WTC11 (cell line): Measurements from ENCODE around the gene KHK. TPM values are rescaled to one million over a fixed set of nuclear protein-coding genes. Genes with fewer than 3 reads are reported as not detected.

Source experiments
- CTCF ChIP-seq: fragments of 200-600 bp; IDR thresholded peaks from 2 replicates; pipeline ENCODE4 v1.8.0; 2022; ENCODE audit warnings: antibody characterized with exemption
- ERG ChIP-seq: fragments of 250-450 bp; sonication (Bioruptor Pico); IDR thresholded peaks from 2 replicates; pipeline ENCODE4 v1.8.0; 2021; ENCODE audit warnings: mild to moderate bottlenecking
- FOXK1 ChIP-seq: sonication (generic); formaldehyde crosslinking; IDR thresholded peaks from 2 replicates; pipeline ENCODE4 v1.8.0; 2022; ENCODE audit warnings: mild to moderate bottlenecking, moderate library complexity, missing genetic modification reagents
- FOXP1 ChIP-seq: sonication (generic); formaldehyde crosslinking; IDR thresholded peaks from 2 replicates; pipeline ENCODE4 v1.8.0; 2022; ENCODE audit warnings: missing genetic modification reagents, mild to moderate bottlenecking, moderate library complexity, borderline replicate concordance
- GTF2I ChIP-seq: fragments of 250-450 bp; sonication (Bioruptor Pico); conservative IDR thresholded peaks from 2 replicates; pipeline ENCODE4 v1.4.0; 2021; ENCODE audit warnings: mild to moderate bottlenecking
- PRRX2 ChIP-seq: fragments of 250-450 bp; sonication (Bioruptor Pico); IDR thresholded peaks from 2 replicates; pipeline ENCODE4 v1.8.0; 2021; ENCODE audit warnings: mild to moderate bottlenecking
- SMAD4 ChIP-seq: sonication (generic); formaldehyde crosslinking; IDR thresholded peaks from 2 replicates; pipeline ENCODE4 v1.8.0; 2022; ENCODE audit warnings: mild to moderate bottlenecking, missing genetic modification reagents
- SOX15 ChIP-seq: fragments of 250-450 bp; sonication (Bioruptor Pico); IDR thresholded peaks from 2 replicates; pipeline ENCODE4 v1.9.0; 2021; ENCODE audit warnings: mild to moderate bottlenecking
- SP1 ChIP-seq: sonication (generic); formaldehyde crosslinking; conservative IDR thresholded peaks from 2 replicates; pipeline ENCODE4 v1.8.1; 2022; ENCODE audit warnings: missing genetic modification reagents
- ZNF138 ChIP-seq: sonication (generic); formaldehyde crosslinking; conservative IDR thresholded peaks from 2 replicates; pipeline ENCODE4 v1.8.1; 2022; ENCODE audit warnings: mild to moderate bottlenecking, moderate library complexity, missing genetic modification reagents
- ZNF396 ChIP-seq: fragments of 250-450 bp; sonication (Bioruptor Pico); IDR thresholded peaks from 2 replicates; pipeline ENCODE4 v1.8.0; 2021; ENCODE audit warnings: mild to moderate bottlenecking, moderate library complexity, borderline replicate concordance
- ZSCAN18 ChIP-seq: fragments of 250-450 bp; sonication (Bioruptor Pico); IDR thresholded peaks from 2 replicates; pipeline ENCODE4 v2.1.2; 2022; ENCODE audit warnings: mild to moderate bottlenecking, moderate library complexity
- total RNA-seq: library from RNA; stranded (reverse); gene quantifications from 3 replicates; pipeline ENCODE4 v1.2.3, GENCODE V29; 2021
- TF ChIP-seq, protein P1 (sequence below): sonication (generic); formaldehyde crosslinking; IDR thresholded peaks from 2 replicates; pipeline ENCODE4 v1.8.0; 2023; ENCODE audit warnings: missing genetic modification reagents
- TF ChIP-seq, protein P2 (sequence below): fragments of 250-450 bp; sonication (Bioruptor Pico); IDR thresholded peaks from 2 replicates; pipeline ENCODE4 v1.9.0; 2021; ENCODE audit warnings: mild to moderate bottlenecking
- TF ChIP-seq, protein P3 (sequence below): sonication (generic); formaldehyde crosslinking; IDR thresholded peaks from 2 replicates; pipeline ENCODE4 v1.8.1; 2023; ENCODE audit warnings: mild to moderate bottlenecking, missing genetic modification reagents
- TF ChIP-seq, protein P4 (sequence below): sonication (generic); formaldehyde crosslinking; IDR thresholded peaks from 2 replicates; pipeline ENCODE4 v1.8.1; 2022; ENCODE audit warnings: missing genetic modification reagents, borderline replicate concordance
- TF ChIP-seq, protein P5 (sequence below): fragments of 250-450 bp; sonication (Bioruptor Pico); IDR thresholded peaks from 2 replicates; pipeline ENCODE4 v1.9.0; 2021; ENCODE audit warnings: moderate library complexity, mild to moderate bottlenecking, inconsistent platforms, borderline replicate concordance

KHK gene
- total RNA-seq, 1 experiment from 2014 or later, result 17.4 TPM

GRCh38 chr2:27118525-27119329 is 32.2 kb downstream of the KHK start, which contains the start of gene CGREF1 (continued):
- TF ChIP-seq ZNF138 (CRISPR knock-in tag), result peak; percentile 42; the same call in 1 of the 2 replicates
- TF ChIP-seq FOXK1 (CRISPR knock-in tag), result peak; percentile 67
- TF ChIP-seq CTCF, result no peak
- TF ChIP-seq FOXP1 (CRISPR knock-in tag), result peak; percentile 76; the same call in 1 of the 2 replicates
- TF ChIP-seq, protein P1, sequence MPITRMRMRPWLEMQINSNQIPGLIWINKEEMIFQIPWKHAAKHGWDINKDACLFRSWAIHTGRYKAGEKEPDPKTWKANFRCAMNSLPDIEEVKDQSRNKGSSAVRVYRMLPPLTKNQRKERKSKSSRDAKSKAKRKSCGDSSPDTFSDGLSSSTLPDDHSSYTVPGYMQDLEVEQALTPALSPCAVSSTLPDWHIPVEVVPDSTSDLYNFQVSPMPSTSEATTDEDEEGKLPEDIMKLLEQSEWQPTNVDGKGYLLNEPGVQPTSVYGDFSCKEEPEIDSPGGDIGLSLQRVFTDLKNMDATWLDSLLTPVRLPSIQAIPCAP, result no peak
- TF ChIP-seq ZNF396 (CRISPR knock-in tag), result no peak
- TF ChIP-seq, protein P2, sequence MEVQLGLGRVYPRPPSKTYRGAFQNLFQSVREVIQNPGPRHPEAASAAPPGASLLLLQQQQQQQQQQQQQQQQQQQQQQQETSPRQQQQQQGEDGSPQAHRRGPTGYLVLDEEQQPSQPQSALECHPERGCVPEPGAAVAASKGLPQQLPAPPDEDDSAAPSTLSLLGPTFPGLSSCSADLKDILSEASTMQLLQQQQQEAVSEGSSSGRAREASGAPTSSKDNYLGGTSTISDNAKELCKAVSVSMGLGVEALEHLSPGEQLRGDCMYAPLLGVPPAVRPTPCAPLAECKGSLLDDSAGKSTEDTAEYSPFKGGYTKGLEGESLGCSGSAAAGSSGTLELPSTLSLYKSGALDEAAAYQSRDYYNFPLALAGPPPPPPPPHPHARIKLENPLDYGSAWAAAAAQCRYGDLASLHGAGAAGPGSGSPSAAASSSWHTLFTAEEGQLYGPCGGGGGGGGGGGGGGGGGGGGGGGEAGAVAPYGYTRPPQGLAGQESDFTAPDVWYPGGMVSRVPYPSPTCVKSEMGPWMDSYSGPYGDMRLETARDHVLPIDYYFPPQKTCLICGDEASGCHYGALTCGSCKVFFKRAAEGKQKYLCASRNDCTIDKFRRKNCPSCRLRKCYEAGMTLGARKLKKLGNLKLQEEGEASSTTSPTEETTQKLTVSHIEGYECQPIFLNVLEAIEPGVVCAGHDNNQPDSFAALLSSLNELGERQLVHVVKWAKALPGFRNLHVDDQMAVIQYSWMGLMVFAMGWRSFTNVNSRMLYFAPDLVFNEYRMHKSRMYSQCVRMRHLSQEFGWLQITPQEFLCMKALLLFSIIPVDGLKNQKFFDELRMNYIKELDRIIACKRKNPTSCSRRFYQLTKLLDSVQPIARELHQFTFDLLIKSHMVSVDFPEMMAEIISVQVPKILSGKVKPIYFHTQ (CRISPR knock-in tag), result no peak
- TF ChIP-seq ERG (CRISPR knock-in tag), result no peak
- no peak for TF ChIP-seq GTF2I
- no peak for TF ChIP-seq PRRX2
- TF ChIP-seq, protein P3, sequence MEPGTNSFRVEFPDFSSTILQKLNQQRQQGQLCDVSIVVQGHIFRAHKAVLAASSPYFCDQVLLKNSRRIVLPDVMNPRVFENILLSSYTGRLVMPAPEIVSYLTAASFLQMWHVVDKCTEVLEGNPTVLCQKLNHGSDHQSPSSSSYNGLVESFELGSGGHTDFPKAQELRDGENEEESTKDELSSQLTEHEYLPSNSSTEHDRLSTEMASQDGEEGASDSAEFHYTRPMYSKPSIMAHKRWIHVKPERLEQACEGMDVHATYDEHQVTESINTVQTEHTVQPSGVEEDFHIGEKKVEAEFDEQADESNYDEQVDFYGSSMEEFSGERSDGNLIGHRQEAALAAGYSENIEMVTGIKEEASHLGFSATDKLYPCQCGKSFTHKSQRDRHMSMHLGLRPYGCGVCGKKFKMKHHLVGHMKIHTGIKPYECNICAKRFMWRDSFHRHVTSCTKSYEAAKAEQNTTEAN (CRISPR knock-in tag), result peak; percentile 99
- TF ChIP-seq SOX15 (CRISPR knock-in tag), result no peak
- TF ChIP-seq ZSCAN18, result no peak
- TF ChIP-seq, protein P4, sequence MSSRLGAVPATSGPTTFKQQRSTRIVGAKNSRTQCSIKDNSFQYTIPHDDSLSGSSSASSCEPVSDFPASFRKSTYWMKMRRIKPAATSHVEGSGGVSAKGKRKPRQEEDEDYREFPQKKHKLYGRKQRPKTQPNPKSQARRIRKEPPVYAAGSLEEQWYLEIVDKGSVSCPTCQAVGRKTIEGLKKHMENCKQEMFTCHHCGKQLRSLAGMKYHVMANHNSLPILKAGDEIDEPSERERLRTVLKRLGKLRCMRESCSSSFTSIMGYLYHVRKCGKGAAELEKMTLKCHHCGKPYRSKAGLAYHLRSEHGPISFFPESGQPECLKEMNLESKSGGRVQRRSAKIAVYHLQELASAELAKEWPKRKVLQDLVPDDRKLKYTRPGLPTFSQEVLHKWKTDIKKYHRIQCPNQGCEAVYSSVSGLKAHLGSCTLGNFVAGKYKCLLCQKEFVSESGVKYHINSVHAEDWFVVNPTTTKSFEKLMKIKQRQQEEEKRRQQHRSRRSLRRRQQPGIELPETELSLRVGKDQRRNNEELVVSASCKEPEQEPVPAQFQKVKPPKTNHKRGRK (CRISPR knock-in tag), result no peak
- peak; percentile 61; the same call in 1 of the 2 replicates for TF ChIP-seq SP1 (CRISPR knock-in tag)
- no peak for TF ChIP-seq SMAD4
- TF ChIP-seq, protein P5, sequence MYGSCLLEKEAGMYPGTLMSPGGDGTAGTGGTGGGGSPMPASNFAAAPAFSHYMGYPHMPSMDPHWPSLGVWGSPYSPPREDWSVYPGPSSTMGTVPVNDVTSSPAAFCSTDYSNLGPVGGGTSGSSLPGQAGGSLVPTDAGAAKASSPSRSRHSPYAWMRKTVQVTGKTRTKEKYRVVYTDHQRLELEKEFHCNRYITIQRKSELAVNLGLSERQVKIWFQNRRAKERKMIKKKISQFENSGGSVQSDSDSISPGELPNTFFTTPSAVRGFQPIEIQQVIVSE (CRISPR knock-in tag), result no peak
